GM12891 (cell line): ENCODE results near the gene LZTS2.

ENCODE experiments used
- DNase-seq: peaks from one replicate; pipeline ENCODE4 v3.0.0; 2011; ENCODE audit warnings: low spot score; ENCODE audit not compliant: insufficient read length
- FAIRE-seq: peaks from 2 replicates; lab custom pipeline; 2011; peaks lifted over from hg19 to GRCh38; lab: Jason Lieb, UNC
- PAX5 ChIP-seq: IDR thresholded peaks from 2 replicates; pipeline ENCODE4 v1.6.1; 2011; ENCODE audit warnings: low read length, moderate library complexity, mild to moderate bottlenecking; ENCODE audit not compliant: insufficient read depth, severe bottlenecking
- POLR2A ChIP-seq: IDR thresholded peaks from 2 replicates; pipeline ENCODE4 v1.6.1; 2011; ENCODE audit warnings: low read depth, low read length, control low read depth
- POLR2AphosphoS5 ChIP-seq: IDR thresholded peaks from 2 replicates; pipeline ENCODE4 v1.6.1; 2011; ENCODE audit warnings: low read depth, low read length, control low read depth
- POU2F2 ChIP-seq: IDR thresholded peaks from 2 replicates; pipeline ENCODE4 v1.6.1; 2011; ENCODE audit warnings: low read depth, mild to moderate bottlenecking, control low read depth, low read length, moderate library complexity
- SPI1 ChIP-seq: IDR thresholded peaks from 2 replicates; pipeline ENCODE4 v1.6.1; 2011; ENCODE audit warnings: low read depth, low read length, control low read depth
- TAF1 ChIP-seq: IDR thresholded peaks from 2 replicates; pipeline ENCODE4 v1.6.1; 2011; ENCODE audit warnings: low read depth, low read length, control low read depth

The LZTS2 gene

GRCh38 chr10:101038484-101038883 lies 38.9 kb downstream of the LZTS2 start:
- no peak for FAIRE-seq
- TF ChIP-seq PAX5 (no peak), SPI1 (no peak), TAF1 (no peak), POLR2A (no peak)
- no peak for DNase-seq

- DNase-seq (no peak), FAIRE-seq (no peak)
- no peak for TF ChIP-seq POU2F2
- no peak for TF ChIP-seq POLR2AphosphoS5
- TF ChIP-seq SPI1, result no peak
- no peak for TF ChIP-seq PAX5
- no peak for TF ChIP-seq TAF1
- no peak for TF ChIP-seq POLR2A
Observed at GRCh38 chr10:101040061-101040460, 40.5 kb downstream of the LZTS2 start.

- FAIRE-seq, result no peak
- no peak for TF ChIP-seq POU2F2
- TF ChIP-seq POLR2A, result no peak
- TF ChIP-seq POLR2AphosphoS5, result no peak
- no peak for TF ChIP-seq SPI1
- TF ChIP-seq PAX5, result no peak
- TF ChIP-seq TAF1, result no peak
- no peak for DNase-seq
Observed at GRCh38 chr10:101040851-101041250, 41.2 kb downstream of the LZTS2 start.

- FAIRE-seq (peak; percentile 69), DNase-seq (no peak)
- no peak for TF ChIP-seq POU2F2
Observed at GRCh38 chr10:101041252-101041761, 41.7 kb downstream of the LZTS2 start.

- FAIRE-seq (no peak), DNase-seq (no peak)
- TF ChIP-seq POLR2AphosphoS5 (no peak), POU2F2 (no peak), TAF1 (no peak), PAX5 (no peak)
Observed at GRCh38 chr10:101042118-101042517, 42.5 kb downstream of the LZTS2 start.

GRCh38 chr10:101042667-101043362 lies 43.2 kb downstream of the LZTS2 start:
- FAIRE-seq (peak; percentile 88), DNase-seq (peak; percentile 84)

GRCh38 chr10:101043363-101043707 lies 43.7 kb downstream of the LZTS2 start:
- DNase-seq (no peak), FAIRE-seq (no peak)

More at GRCh38 chr10:101042667-101043362, 43.2 kb downstream of the LZTS2 start:
- no peak for TF ChIP-seq POU2F2
- peak; percentile 66; the same call in 1 of the 2 replicates for TF ChIP-seq POLR2A
- no peak for TF ChIP-seq PAX5
- TF ChIP-seq TAF1, result peak; percentile 45
- TF ChIP-seq SPI1, result no peak
- 0 out of 2 replicates have a peak, but pooled peaks have one; percentile 46 for TF ChIP-seq POLR2AphosphoS5

GRCh38 chr10:101044117-101044516 lies 44.5 kb downstream of the LZTS2 start:
- TF ChIP-seq POLR2AphosphoS5 (no peak), SPI1 (no peak), PAX5 (no peak), POLR2A (no peak), TAF1 (no peak), POU2F2 (no peak)
- FAIRE-seq (no peak), DNase-seq (no peak)

More at GRCh38 chr10:101043363-101043707, 43.7 kb downstream of the LZTS2 start:
- TF ChIP-seq POLR2AphosphoS5 (no peak), TAF1 (no peak), POU2F2 (no peak)

- TF ChIP-seq POLR2A (no peak), PAX5 (no peak), SPI1 (no peak), TAF1 (no peak), POU2F2 (no peak)
- DNase-seq (no peak), FAIRE-seq (no peak)
Observed at GRCh38 chr10:101046332-101047238, 47.0 kb downstream of the LZTS2 start.

- FAIRE-seq (no peak), DNase-seq (no peak)
- TF ChIP-seq POU2F2 (no peak), PAX5 (no peak), POLR2A (no peak), POLR2AphosphoS5 (no peak), TAF1 (no peak), SPI1 (no peak)
Observed at GRCh38 chr10:101047268-101047667, 47.7 kb downstream of the LZTS2 start.
